Measurements from ENCODE around the gene SNAP25.

The SNAP25 gene

DNA sequence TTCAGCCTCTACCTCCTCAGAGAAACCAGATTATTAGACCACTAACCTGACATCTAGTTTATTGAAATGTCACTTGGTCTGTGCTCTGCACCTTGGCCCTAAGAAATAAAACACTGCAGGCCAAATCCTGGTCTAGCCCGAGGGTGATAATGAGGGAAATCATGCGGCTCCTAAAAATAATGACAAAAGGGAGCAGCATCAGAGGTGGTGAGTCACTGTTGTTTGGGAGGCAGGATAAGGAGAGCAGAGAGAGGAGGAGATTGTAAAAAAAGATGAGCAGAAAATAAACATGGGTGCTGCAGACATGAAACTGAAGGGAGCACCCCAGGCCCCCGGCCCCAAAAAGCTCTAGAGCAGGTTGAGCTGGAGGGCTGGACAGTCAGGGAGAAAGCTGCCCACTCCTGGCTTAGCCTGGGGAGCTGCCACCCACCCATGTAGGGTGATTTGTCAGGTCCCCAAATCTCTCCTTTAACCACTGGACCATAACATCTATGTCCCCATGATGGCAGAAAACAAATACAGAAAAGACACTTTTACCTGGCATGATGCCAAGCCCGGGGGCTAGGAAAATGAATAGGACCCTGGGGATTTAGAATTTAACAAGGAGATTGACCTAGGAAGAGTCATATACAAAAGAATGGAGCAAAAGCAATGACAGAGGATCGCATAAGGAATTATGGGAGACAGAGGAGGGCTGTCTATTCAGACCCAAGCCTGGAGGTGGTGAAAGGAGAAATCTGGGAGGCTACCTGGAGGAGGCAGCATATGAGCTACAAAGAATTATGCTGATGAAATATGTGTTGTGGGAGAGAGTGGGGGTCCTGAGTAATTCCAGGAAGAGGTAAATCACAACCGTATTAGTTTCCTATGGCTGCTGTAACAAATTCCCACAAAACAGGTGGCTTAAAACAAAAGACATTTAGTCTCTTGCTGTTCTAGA is 103.7 kb downstream of the SNAP25 start:
- H3K27ac ChIP-seq: no peak overlapping the region
- TF ChIP-seq, protein P1, sequence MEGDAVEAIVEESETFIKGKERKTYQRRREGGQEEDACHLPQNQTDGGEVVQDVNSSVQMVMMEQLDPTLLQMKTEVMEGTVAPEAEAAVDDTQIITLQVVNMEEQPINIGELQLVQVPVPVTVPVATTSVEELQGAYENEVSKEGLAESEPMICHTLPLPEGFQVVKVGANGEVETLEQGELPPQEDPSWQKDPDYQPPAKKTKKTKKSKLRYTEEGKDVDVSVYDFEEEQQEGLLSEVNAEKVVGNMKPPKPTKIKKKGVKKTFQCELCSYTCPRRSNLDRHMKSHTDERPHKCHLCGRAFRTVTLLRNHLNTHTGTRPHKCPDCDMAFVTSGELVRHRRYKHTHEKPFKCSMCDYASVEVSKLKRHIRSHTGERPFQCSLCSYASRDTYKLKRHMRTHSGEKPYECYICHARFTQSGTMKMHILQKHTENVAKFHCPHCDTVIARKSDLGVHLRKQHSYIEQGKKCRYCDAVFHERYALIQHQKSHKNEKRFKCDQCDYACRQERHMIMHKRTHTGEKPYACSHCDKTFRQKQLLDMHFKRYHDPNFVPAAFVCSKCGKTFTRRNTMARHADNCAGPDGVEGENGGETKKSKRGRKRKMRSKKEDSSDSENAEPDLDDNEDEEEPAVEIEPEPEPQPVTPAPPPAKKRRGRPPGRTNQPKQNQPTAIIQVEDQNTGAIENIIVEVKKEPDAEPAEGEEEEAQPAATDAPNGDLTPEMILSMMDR (IDR thresholded peaks at IDR 0.05; ENCODE audit: low read depth, low read length, missing control alignments): no peak
- H3K4me3 ChIP-seq (ENCODE audit: low read depth, low read length): no peak overlapping the region
- H3K36me3 ChIP-seq (replicated peaks): no peaks in the 10 kb centered on the region
- no peaks in the 10 kb centered on the region for H3K27me3 ChIP-seq (replicated peaks)
- in situ Hi-C loops (cut with HindIII; ENCODE audit: low pct_ligation_motif_present, low sequenced_read_pairs): no loop called here
- DNase-seq: no peak

DNA sequence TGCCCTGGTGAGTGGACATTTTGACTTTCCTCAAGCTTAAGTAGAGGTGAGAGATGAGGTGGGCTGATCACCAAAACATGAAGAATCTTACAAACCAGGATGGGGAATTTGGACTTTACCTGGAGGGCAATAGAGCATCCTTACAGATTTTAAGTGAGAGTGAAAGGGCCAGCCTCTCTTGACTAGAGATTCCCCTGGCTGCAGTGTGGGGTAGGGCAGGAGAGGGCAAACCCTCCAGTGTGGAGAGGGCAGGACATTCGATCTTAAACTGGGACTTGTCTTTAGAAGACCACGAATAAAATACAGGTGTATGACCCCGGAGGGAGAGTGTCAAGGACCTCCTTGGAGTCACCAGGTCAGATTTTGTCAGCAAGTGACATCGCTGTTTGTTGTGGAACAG is 105.1 kb downstream of the SNAP25 start:
- Histone ChIP-seq H3K27me3 (replicated peaks) (no peaks in the 10 kb centered on the region), H3K27ac (no peak overlapping the region), H3K36me3 (replicated peaks) (no peaks in the 10 kb centered on the region), H3K4me3 (ENCODE audit: low read depth, low read length) (no peak overlapping the region)
- DNase-seq: no peak
- in situ Hi-C loops (cut with HindIII; ENCODE audit: low pct_ligation_motif_present, low sequenced_read_pairs): no loop called here
- TF ChIP-seq, protein P1 (IDR thresholded peaks at IDR 0.05; ENCODE audit: low read depth, low read length, missing control alignments): peak; percentile 16

DNA sequence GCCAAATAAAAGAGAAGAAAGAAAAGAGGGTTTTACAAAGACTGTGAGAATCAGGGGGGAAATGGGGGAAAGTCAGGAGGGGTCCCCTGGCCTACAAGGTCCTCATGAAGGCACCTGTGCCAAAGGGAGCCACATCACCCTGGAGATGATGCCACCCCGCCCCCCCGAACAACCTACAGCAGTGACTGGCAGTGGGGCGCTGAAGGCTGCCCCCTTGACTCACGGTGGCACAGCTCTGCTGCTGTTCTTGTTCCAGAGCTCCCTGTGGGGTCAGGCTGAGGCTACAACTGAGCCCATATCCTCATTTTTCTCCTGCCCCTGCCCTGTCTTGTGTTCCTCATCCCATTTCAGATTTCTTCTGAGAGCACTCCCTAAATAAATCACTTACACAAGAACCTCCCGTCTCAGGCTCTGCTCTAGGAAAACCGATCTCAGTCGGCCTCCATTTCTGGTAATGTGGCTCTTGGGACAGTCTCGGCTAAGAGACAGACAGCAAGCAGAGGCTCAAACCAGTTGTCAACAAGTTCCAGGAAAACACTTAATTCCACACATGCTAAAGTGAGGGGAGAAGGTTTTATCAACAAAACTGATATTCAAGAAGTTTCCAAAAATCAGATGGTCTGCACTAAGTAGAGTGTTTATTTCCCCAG is 105.7 kb downstream of the SNAP25 start:
- H3K36me3 ChIP-seq (replicated peaks): no peaks in the 10 kb centered on the region
- in situ Hi-C loops (cut with HindIII; ENCODE audit: low pct_ligation_motif_present, low sequenced_read_pairs): no loop called here
- H3K4me3 ChIP-seq (ENCODE audit: low read depth, low read length): no peak overlapping the region
- DNase-seq: no peak
- no peaks in the 10 kb centered on the region for H3K27me3 ChIP-seq (replicated peaks)
- TF ChIP-seq, protein P1 (IDR thresholded peaks at IDR 0.05; ENCODE audit: low read depth, low read length, missing control alignments): no peak
- no peak overlapping the region for H3K27ac ChIP-seq

DNA sequence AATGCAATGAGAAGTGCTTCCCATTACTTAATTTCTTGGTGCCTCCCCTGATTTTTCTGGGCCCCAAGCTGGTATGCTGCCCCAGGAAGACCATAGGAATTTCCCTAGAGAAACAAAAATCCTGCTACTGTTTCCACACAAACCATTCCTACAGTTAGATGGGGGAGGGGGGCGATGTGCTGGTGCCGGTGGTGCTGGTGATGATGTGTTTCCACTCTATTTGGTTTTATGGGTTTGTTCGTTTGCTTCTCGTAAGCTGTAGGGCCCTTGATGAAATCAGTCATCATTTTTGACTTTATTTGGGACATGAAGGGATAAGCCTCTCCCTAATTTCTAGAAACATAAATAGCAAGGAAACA is 110.2 kb downstream of the SNAP25 start:
- DNase-seq: no peak
- TF ChIP-seq, protein P1 (IDR thresholded peaks at IDR 0.05; ENCODE audit: low read depth, low read length, missing control alignments): no peak
- no peaks in the 10 kb centered on the region for H3K27me3 ChIP-seq (replicated peaks)
- no peak overlapping the region for H3K4me3 ChIP-seq (ENCODE audit: low read depth, low read length)
- no peak overlapping the region for H3K27ac ChIP-seq
- in situ Hi-C loops (cut with HindIII; ENCODE audit: low pct_ligation_motif_present, low sequenced_read_pairs): no loop called here
- no peaks in the 10 kb centered on the region for H3K36me3 ChIP-seq (replicated peaks)

DNA sequence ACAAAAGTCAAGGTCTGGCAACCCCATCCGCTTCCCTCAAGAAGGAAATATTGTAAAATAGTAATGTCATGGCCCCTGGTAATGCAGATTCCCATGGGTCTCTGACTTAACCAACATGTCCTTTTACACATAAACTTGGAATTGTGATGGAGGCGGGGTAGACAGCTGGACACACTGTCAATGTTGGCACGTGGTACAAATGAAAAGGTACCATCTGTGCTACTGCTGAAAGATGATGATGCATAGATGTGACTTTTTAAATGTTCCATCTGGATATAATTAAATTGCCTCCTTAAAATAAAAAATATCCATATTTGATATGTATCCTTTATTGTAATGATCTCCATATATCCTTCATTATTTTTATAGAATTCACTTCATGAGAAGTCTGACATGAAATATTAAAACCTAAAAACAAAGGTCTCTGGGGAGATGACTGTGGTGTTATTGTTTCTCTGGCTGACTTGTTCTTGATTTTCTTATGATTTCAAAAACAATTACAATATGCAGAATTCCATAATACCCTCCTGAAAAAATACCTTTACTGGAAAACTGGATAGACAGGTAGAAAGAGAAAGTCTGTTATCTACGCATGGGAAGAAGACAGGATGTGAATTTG is 110.9 kb downstream of the SNAP25 start:
- Histone ChIP-seq H3K4me3 (ENCODE audit: low read depth, low read length) (no peak overlapping the region), H3K27me3 (replicated peaks) (no peaks in the 10 kb centered on the region), H3K27ac (no peak overlapping the region), H3K36me3 (replicated peaks) (no peaks in the 10 kb centered on the region)
- TF ChIP-seq, protein P1 (IDR thresholded peaks at IDR 0.05; ENCODE audit: low read depth, low read length, missing control alignments): no peak
- no peak for DNase-seq
- in situ Hi-C loops (cut with HindIII; ENCODE audit: low pct_ligation_motif_present, low sequenced_read_pairs): no loop called here
